Activated T-helper 2 cell treated with anti-CD3 and anti-CD28 coated beads, Interferon-gamma antibody, Interleukin-2, Interleukin-4, amounts not matched to agents 10 μg/mL and 5 μg/mL and 100 μg/mL, durations not matched to agents 14 hours and 24 hours and 36 hours (primary cell): ENCODE results near the gene GABRB2. TPM values are rescaled to one million over a fixed set of nuclear protein-coding genes. Genes with fewer than 3 reads are reported as not detected.
"Not testable (repeated sequence)": the region's sequence is repeated elsewhere in the genome, so short reads cannot be mapped to it uniquely, and the experiment has no call there.

Source experiments
- DNase-seq: peaks from one replicate; pipeline ENCODE4 v3.0.0; 2021; ENCODE audit warnings: low spot score
- H3K27ac Mint-ChIP-seq: one replicate; pipeline ENCODE4 v1.8.0; 2021; ENCODE audit warnings: mixed read lengths
- H3K27me3 Mint-ChIP-seq: one replicate; pipeline ENCODE4 v1.8.0; 2021; ENCODE audit warnings: low read depth, mixed read lengths
- H3K36me3 Mint-ChIP-seq: one replicate; pipeline ENCODE4 v1.8.0; 2021; ENCODE audit warnings: low read depth, mixed read lengths
- H3K4me1 Mint-ChIP-seq: one replicate; pipeline ENCODE4 v1.8.0; 2021; ENCODE audit warnings: low read depth, mixed read lengths
- H3K4me3 Mint-ChIP-seq: one replicate; pipeline ENCODE4 v1.8.0; 2021; ENCODE audit warnings: low read depth, mild to moderate bottlenecking, moderate library complexity, mixed read lengths
- H3K9me3 Mint-ChIP-seq: one replicate; pipeline ENCODE4 v1.8.0; 2021; ENCODE audit warnings: mixed read lengths
- intact Hi-C: fragments of 100-400 bp; cut with micrococcal nuclease; formaldehyde crosslinking; loops from one replicate; pipeline ENCODE4 v1.15.1; 2023
- total RNA-seq: library from RNA; stranded (reverse); gene quantifications from 2 replicates; pipeline ENCODE4 v1.2.3, GENCODE V29; 2022

The GABRB2 gene
- total RNA-seq, 1 donor from 2014 or later: not detected

- Mint-ChIP-seq H3K27ac (no peak overlapping the region), H3K27me3 (no peaks in the 10 kb centered on the region), H3K36me3 (no peaks in the 10 kb centered on the region), H3K9me3 (peaks cover 7% of the 10 kb centered on the region), H3K4me3 (no peak overlapping the region), H3K4me1 (no peaks in the 10 kb centered on the region)
- no peak for DNase-seq
- intact Hi-C loops: no loop called here
Observed at GRCh38 chr5:161302559-161302958, 244.0 kb downstream of the GABRB2 start.

GRCh38 chr5:161301586-161301985, 244.9 kb downstream of the GABRB2 start:
- no peak for DNase-seq
- Mint-ChIP-seq H3K27ac (no peak overlapping the region), H3K4me1 (no peaks in the 10 kb centered on the region), H3K9me3 (peaks cover 10% of the 10 kb centered on the region), H3K27me3 (no peaks in the 10 kb centered on the region), H3K36me3 (no peaks in the 10 kb centered on the region), H3K4me3 (no peak overlapping the region)
- intact Hi-C loops: no loop called here

DNA sequence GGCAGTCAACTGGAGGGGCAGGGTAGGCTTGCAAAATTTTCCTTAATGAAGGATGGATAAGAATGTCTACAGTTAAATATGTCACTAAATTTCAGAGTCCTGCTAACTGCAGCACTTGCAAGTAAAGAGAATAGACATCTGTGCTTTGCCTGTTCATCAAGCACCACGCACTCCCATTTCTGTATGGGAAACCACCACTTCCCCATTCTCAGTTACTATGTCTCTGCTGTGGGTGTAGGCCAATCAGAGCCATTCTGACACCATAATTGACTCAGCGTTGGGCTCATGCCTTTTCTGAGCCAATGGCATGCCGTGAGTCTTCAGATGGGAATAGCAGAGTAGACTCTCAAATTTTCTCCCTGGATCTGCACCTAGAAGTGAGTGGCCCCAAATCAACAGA, 247.5 kb downstream of the GABRB2 start:
- intact Hi-C loops: no loop called here
- no peaks in the 10 kb centered on the region for H3K36me3 Mint-ChIP-seq
- no peaks in the 10 kb centered on the region for H3K27me3 Mint-ChIP-seq
- DNase-seq: no peak
- H3K9me3 Mint-ChIP-seq: peaks cover 10% of the 10 kb centered on the region
- no peaks in the 10 kb centered on the region for H3K4me1 Mint-ChIP-seq
- no peak overlapping the region for H3K4me3 Mint-ChIP-seq
- H3K27ac Mint-ChIP-seq: no peak overlapping the region

- H3K36me3 Mint-ChIP-seq, DNase-seq, H3K27me3 Mint-ChIP-seq, H3K4me1 Mint-ChIP-seq, intact Hi-C loops, H3K4me3 Mint-ChIP-seq, H3K27ac Mint-ChIP-seq: not testable (repeated sequence)
- H3K9me3 Mint-ChIP-seq: peaks cover 10% of the 10 kb centered on the region
Observed at GRCh38 chr5:161297388-161297787, 249.1 kb downstream of the GABRB2 start.

GRCh38 chr5:161295721-161296250, 250.7 kb downstream of the GABRB2 start:
- H3K27me3 Mint-ChIP-seq: no peaks in the 10 kb centered on the region
- intact Hi-C loops: no loop called here
- DNase-seq: no peak
- H3K4me1 Mint-ChIP-seq: no peaks in the 10 kb centered on the region
- no peak overlapping the region for H3K27ac Mint-ChIP-seq
- no peaks in the 10 kb centered on the region for H3K36me3 Mint-ChIP-seq
- H3K4me3 Mint-ChIP-seq: no peak overlapping the region
- peaks cover 10% of the 10 kb centered on the region for H3K9me3 Mint-ChIP-seq

GRCh38 chr5:161288071-161288470, 258.5 kb downstream of the GABRB2 start:
- no peaks in the 10 kb centered on the region for H3K27me3 Mint-ChIP-seq
- no peaks in the 10 kb centered on the region for H3K4me1 Mint-ChIP-seq
- no peak overlapping the region for H3K4me3 Mint-ChIP-seq
- intact Hi-C loops: no loop called here
- H3K36me3 Mint-ChIP-seq: no peaks in the 10 kb centered on the region
- H3K27ac Mint-ChIP-seq: no peak overlapping the region
- no peak for DNase-seq
- no peaks in the 10 kb centered on the region for H3K9me3 Mint-ChIP-seq

DNA sequence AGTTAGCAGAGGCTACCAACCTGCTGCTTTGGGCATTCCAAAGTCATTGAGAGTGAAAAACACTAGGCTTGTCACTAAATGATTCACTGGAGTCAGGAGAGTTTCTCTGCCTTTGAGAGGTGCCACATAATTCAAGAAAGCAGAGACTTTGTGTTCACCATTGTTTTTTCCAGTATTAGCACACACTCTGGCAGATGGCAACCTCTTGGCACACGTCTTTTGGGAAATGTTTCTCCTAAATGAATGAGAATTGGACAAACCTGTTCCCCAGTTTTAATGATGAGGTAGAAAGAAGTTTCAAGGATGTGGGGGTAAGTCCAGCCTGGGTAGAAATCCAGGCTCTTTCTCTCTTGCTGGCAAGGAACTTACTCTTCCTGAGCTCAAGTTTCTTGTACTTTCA, 259.1 kb downstream of the GABRB2 start:
- DNase-seq: no peak
- H3K4me1 Mint-ChIP-seq: no peaks in the 10 kb centered on the region
- H3K4me3 Mint-ChIP-seq: no peak overlapping the region
- H3K9me3 Mint-ChIP-seq: no peaks in the 10 kb centered on the region
- intact Hi-C loops: no loop called here
- no peaks in the 10 kb centered on the region for H3K27me3 Mint-ChIP-seq
- H3K36me3 Mint-ChIP-seq: no peaks in the 10 kb centered on the region
- H3K27ac Mint-ChIP-seq: no peak overlapping the region

GRCh38 chr5:161286066-161286655, 260.4 kb downstream of the GABRB2 start:
- intact Hi-C loops: no loop called here
- no peak overlapping the region for H3K4me3 Mint-ChIP-seq
- H3K27ac Mint-ChIP-seq: no peak overlapping the region
- no peaks in the 10 kb centered on the region for H3K27me3 Mint-ChIP-seq
- no peaks in the 10 kb centered on the region for H3K4me1 Mint-ChIP-seq
- no peaks in the 10 kb centered on the region for H3K9me3 Mint-ChIP-seq
- no peak for DNase-seq
- H3K36me3 Mint-ChIP-seq: no peaks in the 10 kb centered on the region

DNA sequence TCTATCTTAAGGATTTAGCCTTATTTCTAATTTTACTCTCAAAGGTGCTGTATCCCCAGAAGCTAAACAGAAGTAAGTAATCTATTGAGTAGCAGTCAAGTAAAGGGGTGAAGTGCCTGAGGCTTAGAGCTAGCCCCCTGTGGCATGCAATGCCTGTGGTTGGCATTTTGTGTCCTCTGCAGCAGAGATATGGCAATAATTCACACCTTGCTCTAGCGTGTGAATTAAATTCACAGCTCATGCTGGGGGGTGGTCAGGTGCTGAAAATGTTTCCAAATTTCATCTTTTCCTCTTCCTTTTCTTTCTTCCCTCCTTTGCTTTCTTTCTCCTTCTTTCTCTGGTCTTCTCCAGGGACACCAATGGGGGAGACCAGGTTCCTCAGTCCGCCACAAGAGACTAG, 262.1 kb downstream of the GABRB2 start:
- no peaks in the 10 kb centered on the region for H3K36me3 Mint-ChIP-seq
- intact Hi-C loops: no loop called here
- H3K27ac Mint-ChIP-seq: no peak overlapping the region
- H3K4me1 Mint-ChIP-seq: no peaks in the 10 kb centered on the region
- H3K27me3 Mint-ChIP-seq: no peaks in the 10 kb centered on the region
- H3K9me3 Mint-ChIP-seq: no peaks in the 10 kb centered on the region
- DNase-seq: no peak
- no peak overlapping the region for H3K4me3 Mint-ChIP-seq

DNA sequence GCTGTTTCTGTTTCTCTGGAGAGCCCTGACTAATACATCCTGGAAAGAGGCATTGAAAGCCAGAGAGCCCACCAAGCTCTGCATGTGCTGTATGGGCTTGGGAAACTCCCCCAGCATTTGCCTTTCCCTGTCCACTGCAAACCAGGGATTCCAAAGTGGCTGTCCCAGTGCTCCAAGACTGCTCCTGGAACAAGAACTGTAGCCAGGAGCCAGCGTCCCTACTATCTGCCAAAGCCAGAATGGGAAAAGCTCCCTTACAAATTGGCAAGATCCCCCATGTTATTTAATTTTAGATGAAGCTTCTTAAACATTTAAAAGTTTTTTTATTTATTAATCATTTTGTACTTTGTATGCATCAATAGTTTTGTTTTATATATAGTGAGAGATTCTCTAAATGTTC, 263.2 kb downstream of the GABRB2 start:
- DNase-seq: no peak
- Mint-ChIP-seq H3K27me3 (no peaks in the 10 kb centered on the region), H3K9me3 (no peaks in the 10 kb centered on the region), H3K4me1 (no peaks in the 10 kb centered on the region), H3K27ac (no peak overlapping the region), H3K36me3 (no peaks in the 10 kb centered on the region), H3K4me3 (no peak overlapping the region)
- intact Hi-C loops: no loop called here

DNA sequence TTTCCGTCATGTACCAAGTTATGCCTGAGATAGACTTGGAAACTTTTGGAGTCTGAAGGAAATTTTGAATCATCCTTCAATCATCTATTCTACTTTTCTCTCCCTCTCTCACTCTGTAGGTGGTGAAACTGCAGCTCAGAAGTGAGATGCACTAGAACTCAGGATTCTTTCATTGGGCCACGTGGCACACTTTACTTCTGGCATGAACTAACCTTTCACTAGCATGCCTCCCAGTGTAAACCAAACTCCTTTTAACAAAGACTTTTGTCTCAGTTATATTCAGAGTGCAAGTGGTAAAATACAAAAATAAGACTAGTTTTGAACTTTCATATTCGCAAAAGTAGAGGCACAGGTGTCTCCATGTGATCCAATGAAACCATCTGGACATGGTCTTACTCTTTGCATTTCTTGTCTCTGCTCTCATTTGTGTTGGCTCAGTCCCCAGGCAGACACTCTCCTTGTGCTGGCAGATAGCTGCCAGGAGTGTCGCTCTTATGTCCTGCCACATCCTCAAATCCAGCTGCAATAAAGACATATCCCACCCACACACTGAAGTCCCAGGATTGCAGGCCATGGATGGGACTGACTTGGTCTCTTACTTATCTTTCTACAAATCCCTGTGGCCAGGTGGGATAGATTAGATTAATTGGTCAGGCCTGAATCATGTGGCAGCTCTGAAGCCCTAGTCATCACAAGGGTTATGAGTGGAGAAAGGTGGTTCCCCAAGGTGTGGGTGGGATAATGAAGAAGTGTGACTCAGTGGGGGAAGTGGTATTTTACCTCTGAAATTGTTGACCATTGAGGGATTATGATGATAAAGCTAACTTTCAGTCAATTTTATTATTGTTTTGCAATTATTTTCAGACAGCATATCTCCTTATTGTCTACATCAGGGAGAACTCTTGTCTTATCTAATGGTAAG, 267.5 kb downstream of the GABRB2 start:
- DNase-seq: no peak
- H3K4me1 Mint-ChIP-seq: no peaks in the 10 kb centered on the region
- H3K27me3 Mint-ChIP-seq: no peaks in the 10 kb centered on the region
- no peaks in the 10 kb centered on the region for H3K9me3 Mint-ChIP-seq
- no peak overlapping the region for H3K4me3 Mint-ChIP-seq
- H3K27ac Mint-ChIP-seq: no peak overlapping the region
- intact Hi-C loops: no loop called here
- no peaks in the 10 kb centered on the region for H3K36me3 Mint-ChIP-seq

- Mint-ChIP-seq H3K27ac (no peak overlapping the region), H3K27me3 (no peaks in the 10 kb centered on the region), H3K36me3 (no peaks in the 10 kb centered on the region), H3K4me1 (no peaks in the 10 kb centered on the region), H3K9me3 (no peaks in the 10 kb centered on the region), H3K4me3 (no peak overlapping the region)
- intact Hi-C loops: no loop called here
- DNase-seq: no peak
Observed at GRCh38 chr5:161277011-161277410, 269.5 kb downstream of the GABRB2 start.

DNA sequence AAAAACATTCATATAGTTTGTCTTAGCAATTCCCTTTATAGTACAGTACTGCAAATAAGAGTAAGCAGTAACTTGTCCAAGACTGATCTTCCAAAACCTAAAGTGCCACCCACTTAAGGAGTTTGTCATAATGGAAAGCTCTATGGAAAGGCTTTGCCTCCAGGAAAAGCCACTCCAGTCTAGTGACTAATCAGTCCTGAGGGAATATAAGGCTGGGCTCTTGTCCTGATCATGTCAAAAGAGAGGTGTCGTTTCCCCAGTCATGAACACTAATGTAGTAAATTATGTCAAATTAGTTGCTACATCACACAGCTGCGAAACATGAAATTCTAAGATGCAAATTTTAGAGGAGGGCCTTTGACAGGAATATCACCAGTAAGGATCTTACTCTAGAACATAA, 271.6 kb downstream of the GABRB2 start:
- H3K4me1 Mint-ChIP-seq: no peaks in the 10 kb centered on the region
- no peak overlapping the region for H3K27ac Mint-ChIP-seq
- intact Hi-C loops: no loop called here

More for the DNA sequence above, 271.6 kb downstream of the GABRB2 start:
- H3K4me3 Mint-ChIP-seq: no peak overlapping the region
- no peaks in the 10 kb centered on the region for H3K27me3 Mint-ChIP-seq
- H3K9me3 Mint-ChIP-seq: no peaks in the 10 kb centered on the region
- no peaks in the 10 kb centered on the region for H3K36me3 Mint-ChIP-seq
- no peak for DNase-seq
